Placental epithelial cell (primary cell): Measurements from ENCODE around the gene GRK6. TPM values are rescaled to one million over a fixed set of nuclear protein-coding genes. Genes with fewer than 3 reads are reported as not detected.

ENCODE experiments used
- total RNA-seq: library from RNA; depleted of rRNA; stranded (reverse); fragments of >200 nt; gene quantifications from 2 replicates; pipeline ENCODE4 v1.2.3, GENCODE V29; 2012

GRK6 gene
- total RNA-seq, result 16.5 and 21.5 TPM in 2 replicates

DNA sequence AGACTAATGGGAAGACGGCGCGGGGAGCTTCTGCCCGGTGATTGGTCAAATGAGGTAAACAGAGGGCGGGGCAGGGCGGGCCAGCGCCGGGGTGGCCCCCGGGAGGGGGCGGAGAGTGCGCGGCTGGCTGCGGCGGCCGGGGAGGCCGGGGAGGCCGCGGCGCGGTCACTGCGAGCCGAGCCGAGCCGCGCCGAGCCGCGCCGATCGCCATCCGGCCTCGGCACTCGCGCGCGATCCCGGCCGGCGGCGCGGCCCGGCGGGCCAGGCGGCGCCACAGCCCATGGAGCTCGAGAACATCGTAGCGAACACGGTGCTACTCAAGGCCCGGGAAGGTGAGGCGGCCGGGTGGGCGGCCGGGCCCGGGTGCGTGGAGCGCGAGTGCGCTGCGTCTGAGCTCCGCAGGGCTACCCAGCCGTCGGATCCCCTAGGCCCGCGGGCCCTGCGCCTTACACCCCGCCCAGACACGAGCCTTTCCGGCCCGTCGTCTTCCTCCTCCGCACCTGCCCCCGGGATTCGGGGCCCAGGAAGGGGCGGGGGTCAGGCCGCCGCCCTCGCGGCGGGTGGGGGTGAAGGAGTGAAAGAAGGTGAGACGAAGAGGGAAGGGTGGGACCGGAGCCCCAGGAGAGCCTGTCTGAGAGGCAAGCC, at the start of gene GRK6:
TSS of gene GRK6 (plus strand) at position 111 of the 645 bp plus-strand sequence. CDS start at position 281, 170 bp downstream.

GRCh38 chr5:177384134-177384533, 42.3 kb upstream of the GRK6 start, which contains the start of gene SLC34A1:
SLC34A1 (plus strand) TSS chr5:177384434; CDS start chr5:177385742, 1,308 bp downstream.

GRCh38 chr5:177399997-177400868, 26.2 kb upstream of the GRK6 start, which contains the start of gene PFN3:
PFN3 (minus strand) TSS chr5:177400661; CDS start chr5:177400576, 85 bp downstream.

DNA sequence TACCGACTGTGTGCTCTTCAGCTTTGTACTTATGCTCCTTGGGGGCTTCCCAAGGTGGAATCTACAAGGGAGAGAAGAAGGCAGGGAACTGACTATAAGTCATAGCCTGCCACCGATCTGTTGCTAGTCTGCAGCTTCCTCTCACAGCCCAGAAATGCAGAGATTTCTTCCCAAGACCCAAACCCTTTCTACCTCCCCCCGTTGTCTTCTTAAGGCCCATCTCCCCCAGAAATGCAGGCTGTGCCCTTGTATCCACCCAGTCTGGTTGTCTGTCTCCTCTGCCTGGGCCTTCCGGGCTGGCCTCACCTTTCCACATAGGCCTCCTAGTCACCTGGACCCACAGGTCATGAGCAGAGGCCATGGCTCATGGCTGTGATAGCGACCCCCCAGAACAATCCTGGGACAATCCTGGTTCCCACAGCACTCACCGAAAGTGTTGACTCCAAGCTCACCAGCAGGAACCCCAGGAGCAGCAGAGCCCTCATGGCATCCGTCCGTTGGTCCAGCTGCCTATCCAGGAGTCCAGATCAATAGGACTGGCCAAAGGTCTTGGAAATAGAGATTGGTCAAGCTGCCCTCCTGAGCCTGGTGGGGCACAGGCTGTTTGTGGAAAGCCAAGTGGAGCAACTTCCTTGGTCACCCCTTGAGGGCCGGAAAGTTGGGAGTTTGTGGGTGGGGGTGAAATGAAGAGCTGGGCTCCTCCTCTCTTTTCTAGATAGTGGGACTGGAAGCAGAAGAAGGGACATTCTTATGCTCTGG, 17.3 kb upstream of the GRK6 start, which contains the start of gene F12:
TSS of gene F12 (minus strand) at position 522 of the 759 bp plus-strand sequence. CDS start at position 485, 37 bp downstream.

GRCh38 chr5:177446200-177447065, 20.0 kb downstream of the GRK6 start, which contains the start of gene PRR7:
PRR7 (plus strand) TSS chr5:177446814; CDS start chr5:177455068, 8,254 bp downstream.

GRCh38 chr5:177473443-177474001, 47.0 kb downstream of the GRK6 start, which contains the start of gene DBN1:
DBN1 (minus strand) TSS chr5:177473634; CDS start chr5:177473521, 113 bp downstream.

Other genes starting within 250 kb of the GRK6 start
- 10.3 and 36.9 TPM in 2 replicates for gene RAB24, start 123.0 kb upstream of the GRK6 start, total RNA-seq
- gene PRELID1, start 122.9 kb upstream of the GRK6 start, total RNA-seq, result 49.9 and 145 TPM in 2 replicates
- 5.1 and 7.9 TPM in 2 replicates for gene MXD3, start 114.8 kb upstream of the GRK6 start, total RNA-seq
- gene LMAN2, start 75.0 kb upstream of the GRK6 start, total RNA-seq, result 281 and 306 TPM in 2 replicates
- 11.5 and 17.3 TPM in 2 replicates for gene RGS14, start 68.8 kb upstream of the GRK6 start, total RNA-seq
- 0.11 and 0.39 TPM in 2 replicates for gene SLC34A1, start 42.2 kb upstream of the GRK6 start, total RNA-seq
- gene PFN3, start 26.0 kb upstream of the GRK6 start, total RNA-seq, result not detected in 2 replicates
- gene F12, start 17.1 kb upstream of the GRK6 start, total RNA-seq, result 3.0 and 7.9 TPM in 2 replicates
- gene PRR7, start 20.1 kb downstream of the GRK6 start, total RNA-seq, result 0.98 and 1.2 TPM in 2 replicates
- 287 and 442 TPM in 2 replicates for gene DBN1, start 47.0 kb downstream of the GRK6 start, total RNA-seq
- 96.6 and 243 TPM in 2 replicates for gene PDLIM7, start 70.9 kb downstream of the GRK6 start, total RNA-seq
- gene DOK3, start 83.2 kb downstream of the GRK6 start, total RNA-seq, result 1.4 and 3.5 TPM in 2 replicates
- 62.4 and 88.9 TPM in 2 replicates for gene DDX41, start 90.3 kb downstream of the GRK6 start, total RNA-seq
- gene FAM193B, start 127.9 kb downstream of the GRK6 start, total RNA-seq, result 17.5 and 34.9 TPM in 2 replicates
- 134 and 214 TPM in 2 replicates for gene TMED9, start 165.5 kb downstream of the GRK6 start, total RNA-seq
- gene B4GALT7, start 173.5 kb downstream of the GRK6 start, total RNA-seq, result 35.7 and 62.7 TPM in 2 replicates